ENCODE results near the gene SNRPD1. TPM values are rescaled to one million over a fixed set of nuclear protein-coding genes. Genes with fewer than 3 reads are reported as not detected.
"Not testable (repeated sequence)": the region's sequence is repeated elsewhere in the genome, so short reads cannot be mapped to it uniquely, and the experiment has no call there.

Gene SNRPD1
- total RNA-seq (2014; rRNA removed; shearing (Covaris generic); ENCODE audit: low replicate concordance), result 20.4 and 44.3 TPM in 2 replicates

DNA sequence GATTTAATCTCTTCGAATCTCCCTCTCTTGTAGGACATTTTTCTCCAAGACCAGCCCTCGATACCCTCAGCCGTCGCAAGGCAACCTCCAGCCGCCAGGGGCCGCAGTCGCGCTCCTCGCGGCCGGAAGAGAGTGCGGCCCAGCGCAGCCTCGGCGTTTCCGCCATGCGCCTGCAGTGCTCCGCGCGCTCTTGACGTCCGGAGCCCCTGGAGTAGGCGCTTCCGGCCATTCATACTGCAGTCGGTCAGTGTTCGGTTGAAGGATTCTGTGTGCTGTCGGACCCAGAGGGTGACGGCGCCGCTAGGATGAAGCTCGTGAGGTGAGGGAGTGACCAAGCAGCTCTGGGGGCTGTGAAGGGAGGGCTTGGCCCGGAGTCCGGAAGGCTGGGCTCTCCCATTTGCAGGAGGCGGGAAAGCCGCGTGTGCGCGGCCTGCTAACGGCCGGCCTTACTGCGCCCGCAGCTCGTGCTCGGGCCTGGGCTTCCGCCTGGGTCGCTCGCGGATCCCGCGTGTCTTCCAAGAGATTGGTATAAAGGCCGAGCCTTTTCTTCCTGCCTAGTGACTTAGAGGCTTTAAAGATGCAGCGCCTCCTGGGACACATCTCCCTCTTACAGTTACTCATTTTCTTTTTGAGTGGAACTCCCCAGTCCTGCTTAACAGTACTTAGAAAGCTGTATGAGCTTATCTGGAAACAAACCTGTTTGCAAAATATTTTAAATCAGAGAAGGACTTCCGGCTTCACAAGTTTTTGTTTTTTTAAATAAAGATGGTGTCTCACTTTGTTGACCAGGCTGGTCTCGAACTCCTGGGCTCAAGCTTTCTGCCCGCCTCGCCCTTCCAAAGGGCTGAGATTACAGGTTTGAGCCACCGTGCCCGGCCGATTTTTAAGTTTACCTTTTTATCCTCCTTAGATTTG, at the start of gene SNRPD1:
TSS of gene SNRPD1 (plus strand) at position 190 of the 915 bp plus-strand sequence. CDS start at position 306, 116 bp downstream.
- H3K27ac ChIP-seq (ENCODE audit: low read length), result peak within 1 kb of the TSS; percentile 84
- H3K9ac ChIP-seq (ENCODE audit: low read length), result peak within 1 kb of the TSS; percentile 94
- DNase-seq, result peak; percentile 97
- peaks cover 20% of the 10 kb centered on the region for H3K36me3 ChIP-seq (ENCODE audit: insufficient read depth, low read length)
- no peaks in the 10 kb centered on the region for H3K27me3 ChIP-seq (ENCODE audit: low read length)
- H4K20me1 ChIP-seq (ENCODE audit: insufficient read depth, low read depth, low read length), result peaks cover 26% of the 10 kb centered on the region
- H3K4me1 ChIP-seq (ENCODE audit: low read length), result peaks cover 20% of the 10 kb centered on the region
- H3K9me2 ChIP-seq (replicated peaks; ENCODE audit: insufficient read depth, low read length), result no peaks in the 10 kb centered on the region
- peak within 1 kb of the TSS; percentile 75 for H3K4me2 ChIP-seq (ENCODE audit: low read depth, low read length, poor library complexity, severe bottlenecking)
- H3K9me3 ChIP-seq (ENCODE audit: low read length), result no peaks in the 10 kb centered on the region
- peak within 1 kb of the TSS; percentile 84 for H3K4me3 ChIP-seq (ENCODE audit: low read length)
- peak within 1 kb of the TSS; percentile 53; the same call in 1 of the 2 replicates for H2AFZ ChIP-seq (ENCODE audit: low read length)
- H3K79me2 ChIP-seq (ENCODE audit: low read length), result peaks cover 53% of the 10 kb centered on the region

DNA sequence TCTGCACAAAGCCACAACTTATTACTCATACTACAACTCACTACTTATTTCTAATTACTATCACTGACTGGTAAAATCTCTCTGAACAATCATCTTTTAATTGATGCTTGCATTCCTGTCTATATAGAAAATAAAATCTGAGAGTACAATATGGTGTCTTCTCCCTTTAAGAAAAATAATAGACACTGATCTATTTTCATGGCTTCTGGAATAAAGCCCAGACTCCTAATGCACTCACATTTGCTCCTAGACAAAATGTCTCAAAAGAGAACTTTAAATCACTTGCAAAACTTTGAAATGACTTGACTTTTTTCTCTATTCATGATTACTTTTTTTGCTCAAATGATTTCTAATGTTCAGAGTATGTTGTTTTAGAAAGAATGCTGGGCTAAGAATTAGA, 40.3 kb upstream of the SNRPD1 start:
- no peaks in the 10 kb centered on the region for H4K20me1 ChIP-seq (ENCODE audit: insufficient read depth, low read depth, low read length)
- H3K9me3 ChIP-seq (ENCODE audit: low read length), result no peaks in the 10 kb centered on the region
- H3K36me3 ChIP-seq (ENCODE audit: insufficient read depth, low read length), result peaks cover 54% of the 10 kb centered on the region
- DNase-seq, result no peak
- no peak overlapping the region for H2AFZ ChIP-seq (ENCODE audit: low read length)
- no peaks in the 10 kb centered on the region for H3K27me3 ChIP-seq (ENCODE audit: low read length)
- H3K79me2 ChIP-seq (ENCODE audit: low read length), result peaks cover 44% of the 10 kb centered on the region
- no peaks in the 10 kb centered on the region for H3K9me2 ChIP-seq (replicated peaks; ENCODE audit: insufficient read depth, low read length)
- H3K27ac ChIP-seq (ENCODE audit: low read length), result no peak overlapping the region
- H3K4me2 ChIP-seq (ENCODE audit: low read depth, low read length, poor library complexity, severe bottlenecking), result no peak overlapping the region
- H3K4me1 ChIP-seq (ENCODE audit: low read length), result no peaks in the 10 kb centered on the region
- no peak overlapping the region for H3K4me3 ChIP-seq (ENCODE audit: low read length)
- no peak overlapping the region for H3K9ac ChIP-seq (ENCODE audit: low read length)

DNA sequence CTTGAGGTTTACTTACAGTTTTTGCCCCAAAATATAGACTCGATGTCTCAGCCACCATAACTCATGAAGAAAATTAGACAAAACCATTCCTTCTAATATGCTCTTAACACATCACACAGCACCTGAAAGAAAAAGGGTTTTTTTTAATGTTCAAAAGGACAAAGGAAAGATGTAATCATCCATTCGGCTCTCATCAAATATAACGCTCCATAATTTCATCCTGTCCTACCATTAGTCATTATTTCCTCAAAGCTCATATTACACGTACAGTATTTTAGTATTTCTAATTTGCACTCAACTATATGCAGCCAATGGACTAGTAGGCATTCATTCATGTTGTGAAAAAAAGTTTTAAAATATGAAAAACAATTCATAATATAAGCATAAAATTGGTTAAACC, 36.5 kb upstream of the SNRPD1 start:
- no peaks in the 10 kb centered on the region for H3K27me3 ChIP-seq (ENCODE audit: low read length)
- H2AFZ ChIP-seq (ENCODE audit: low read length), result no peak overlapping the region
- no peak for DNase-seq
- no peaks in the 10 kb centered on the region for H3K9me3 ChIP-seq (ENCODE audit: low read length)
- no peak overlapping the region for H3K9ac ChIP-seq (ENCODE audit: low read length)
- no peak overlapping the region for H3K27ac ChIP-seq (ENCODE audit: low read length)
- peaks cover 53% of the 10 kb centered on the region for H3K79me2 ChIP-seq (ENCODE audit: low read length)
- H3K4me1 ChIP-seq (ENCODE audit: low read length), result no peaks in the 10 kb centered on the region
- no peak overlapping the region for H3K4me3 ChIP-seq (ENCODE audit: low read length)
- H3K4me2 ChIP-seq (ENCODE audit: low read depth, low read length, poor library complexity, severe bottlenecking), result no peak overlapping the region
- peaks cover 53% of the 10 kb centered on the region for H3K36me3 ChIP-seq (ENCODE audit: insufficient read depth, low read length)
- 0 out of 2 replicates have a peak, but pooled peaks cover 3% of the 10 kb centered on the region for H4K20me1 ChIP-seq (ENCODE audit: insufficient read depth, low read depth, low read length)
- no peaks in the 10 kb centered on the region for H3K9me2 ChIP-seq (replicated peaks; ENCODE audit: insufficient read depth, low read length)

DNA sequence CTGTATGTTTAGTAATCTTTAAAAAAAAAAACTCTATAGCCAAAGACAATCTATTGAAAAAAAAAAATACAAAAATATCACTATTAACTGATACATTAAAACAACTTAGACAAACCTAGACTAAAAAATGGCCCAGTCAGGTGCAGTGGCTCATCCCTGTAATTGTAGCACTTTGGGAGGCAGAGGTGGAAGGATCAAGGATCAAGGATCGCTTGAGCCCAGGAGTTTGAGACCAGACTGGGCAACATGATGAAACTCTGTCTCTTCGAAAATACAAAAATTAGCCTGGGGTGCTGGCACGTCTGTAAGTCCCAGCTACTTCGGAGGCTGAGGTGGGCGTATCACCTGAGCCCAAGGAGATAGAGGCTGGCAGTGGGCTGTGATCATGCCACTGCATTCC, 27.7 kb upstream of the SNRPD1 start:
- DNase-seq, result no peak
- Histone ChIP-seq H3K4me3 (ENCODE audit: low read length) (no peak overlapping the region), H3K4me1 (ENCODE audit: low read length) (no peaks in the 10 kb centered on the region), H2AFZ (ENCODE audit: low read length) (no peak overlapping the region), H4K20me1 (ENCODE audit: insufficient read depth, low read depth, low read length) (peaks cover 8% of the 10 kb centered on the region; the same call in 1 of the 2 replicates), H3K79me2 (ENCODE audit: low read length) (peaks cover 93% of the 10 kb centered on the region), H3K4me2 (ENCODE audit: low read depth, low read length, poor library complexity, severe bottlenecking) (no peak overlapping the region), H3K27me3 (ENCODE audit: low read length) (no peaks in the 10 kb centered on the region), H3K9me3 (ENCODE audit: low read length) (no peaks in the 10 kb centered on the region), H3K9me2 (replicated peaks; ENCODE audit: insufficient read depth, low read length) (no peaks in the 10 kb centered on the region), H3K27ac (ENCODE audit: low read length) (no peak overlapping the region), H3K36me3 (ENCODE audit: insufficient read depth, low read length) (peaks cover 14% of the 10 kb centered on the region; the same call in 1 of the 2 replicates), H3K9ac (ENCODE audit: low read length) (no peak overlapping the region)

DNA sequence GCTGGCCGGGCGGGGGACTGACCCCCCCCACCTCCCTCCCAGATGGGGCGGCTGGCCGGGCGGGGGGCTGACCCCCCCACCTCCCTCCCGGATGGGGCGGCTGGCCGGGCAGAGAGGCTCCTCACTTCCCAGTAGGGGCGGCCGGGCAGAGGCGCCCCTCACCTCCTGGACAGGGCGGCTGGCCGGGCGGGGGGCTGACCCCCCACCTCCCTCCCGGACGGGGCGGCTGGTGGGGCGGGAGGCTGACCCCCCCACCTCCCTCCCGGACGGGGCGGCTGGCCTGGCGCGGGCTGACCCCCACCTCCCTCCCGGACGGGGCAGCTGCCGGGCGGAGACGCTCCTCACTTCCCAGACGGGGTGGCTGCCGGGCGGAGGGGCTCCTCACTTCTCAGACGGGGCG, 19.8 kb upstream of the SNRPD1 start:
- DNase-seq; H3K27me3 ChIP-seq (ENCODE audit: low read length); H3K4me1 ChIP-seq (ENCODE audit: low read length); H3K9me2 ChIP-seq (replicated peaks; ENCODE audit: insufficient read depth, low read length); H2AFZ ChIP-seq (ENCODE audit: low read length); H4K20me1 ChIP-seq (ENCODE audit: insufficient read depth, low read depth, low read length); H3K4me2 ChIP-seq (ENCODE audit: low read depth, low read length, poor library complexity, severe bottlenecking); H3K27ac ChIP-seq (ENCODE audit: low read length); H3K9ac ChIP-seq (ENCODE audit: low read length); H3K4me3 ChIP-seq (ENCODE audit: low read length); H3K9me3 ChIP-seq (ENCODE audit: low read length): not testable (repeated sequence)
- Histone ChIP-seq H3K36me3 (ENCODE audit: insufficient read depth, low read length) (peaks cover 19% of the 10 kb centered on the region), H3K79me2 (ENCODE audit: low read length) (peaks cover 78% of the 10 kb centered on the region)

DNA sequence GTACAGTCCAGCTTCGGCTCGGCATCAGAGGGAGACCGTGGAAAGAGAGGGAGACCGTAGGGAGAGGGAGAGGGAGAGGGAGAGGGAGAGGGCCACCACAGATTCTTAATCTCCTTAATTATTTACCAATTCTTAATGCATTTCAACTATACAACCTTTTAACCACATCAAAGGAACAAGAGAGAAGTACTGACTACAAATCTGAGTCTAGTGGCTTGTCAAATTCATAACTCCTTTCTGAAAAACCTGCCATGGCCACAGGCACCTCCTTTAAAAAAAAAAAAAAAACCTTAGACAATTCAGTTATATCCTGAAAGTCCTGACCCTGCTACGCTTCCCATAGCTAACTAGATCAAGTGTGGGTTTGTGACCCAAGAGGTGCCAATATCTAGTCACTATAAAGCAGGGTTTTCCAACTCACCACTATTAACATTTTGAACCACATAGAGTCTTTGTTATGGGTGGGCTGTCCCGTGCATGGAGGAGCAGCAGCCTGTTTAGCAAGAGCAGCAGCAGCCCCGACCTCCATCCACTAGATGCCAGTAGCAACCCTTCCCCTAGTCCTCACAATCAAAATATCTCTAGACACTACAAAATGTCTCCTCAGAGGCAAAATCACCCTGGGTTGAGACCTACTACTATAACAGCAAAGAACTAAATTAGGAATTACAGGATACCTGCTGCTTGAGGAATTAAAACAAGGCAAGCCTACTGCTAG, 18.4 kb upstream of the SNRPD1 start:
- Histone ChIP-seq H3K79me2 (ENCODE audit: low read length) (peaks cover 78% of the 10 kb centered on the region), H3K9me2 (replicated peaks; ENCODE audit: insufficient read depth, low read length) (no peaks in the 10 kb centered on the region), H4K20me1 (ENCODE audit: insufficient read depth, low read depth, low read length) (peaks cover 3% of the 10 kb centered on the region; the same call in 1 of the 2 replicates), H3K4me1 (ENCODE audit: low read length) (peaks cover 15% of the 10 kb centered on the region), H3K9ac (ENCODE audit: low read length) (no peak overlapping the region), H3K27me3 (ENCODE audit: low read length) (no peaks in the 10 kb centered on the region), H3K36me3 (ENCODE audit: insufficient read depth, low read length) (peaks cover 24% of the 10 kb centered on the region), H3K4me3 (ENCODE audit: low read length) (no peak overlapping the region), H3K27ac (ENCODE audit: low read length) (no peak overlapping the region), H3K4me2 (ENCODE audit: low read depth, low read length, poor library complexity, severe bottlenecking) (no peak overlapping the region), H3K9me3 (ENCODE audit: low read length) (no peaks in the 10 kb centered on the region; the same call in 1 of the 2 replicates), H2AFZ (ENCODE audit: low read length) (no peak overlapping the region)
- DNase-seq, result no peak

DNA sequence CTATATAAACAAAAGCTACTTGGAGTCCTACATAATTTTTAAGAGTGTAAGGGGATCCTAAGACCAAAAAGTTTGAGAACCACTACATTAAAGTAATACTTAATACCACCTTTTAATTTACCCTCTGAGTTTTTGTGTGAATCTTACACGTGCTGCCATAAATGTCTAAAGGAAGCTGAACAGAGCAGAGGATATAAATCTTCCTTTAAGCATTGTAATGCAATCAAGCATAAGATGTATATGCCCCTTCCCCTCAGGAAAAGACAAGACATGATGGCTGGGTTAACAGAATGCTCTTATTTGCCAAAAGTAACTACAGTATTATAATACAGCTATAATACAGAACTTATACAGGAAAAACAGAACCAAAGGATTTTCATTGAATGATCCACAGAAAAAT, 14.5 kb upstream of the SNRPD1 start:
- peaks cover 21% of the 10 kb centered on the region for H3K4me1 ChIP-seq (ENCODE audit: low read length)
- H3K27ac ChIP-seq (ENCODE audit: low read length), result no peak overlapping the region
- H3K9me2 ChIP-seq (replicated peaks; ENCODE audit: insufficient read depth, low read length), result no peaks in the 10 kb centered on the region
- H3K9ac ChIP-seq (ENCODE audit: low read length), result no peak overlapping the region; the same call in 1 of the 2 replicates
- H3K4me2 ChIP-seq (ENCODE audit: low read depth, low read length, poor library complexity, severe bottlenecking), result peak overlapping the region; percentile 84
- H3K27me3 ChIP-seq (ENCODE audit: low read length), result no peaks in the 10 kb centered on the region
- H4K20me1 ChIP-seq (ENCODE audit: insufficient read depth, low read depth, low read length), result no peaks in the 10 kb centered on the region; the same call in 1 of the 2 replicates
- no peaks in the 10 kb centered on the region; the same call in 1 of the 2 replicates for H3K9me3 ChIP-seq (ENCODE audit: low read length)
- H3K36me3 ChIP-seq (ENCODE audit: insufficient read depth, low read length), result peaks cover 22% of the 10 kb centered on the region
- H2AFZ ChIP-seq (ENCODE audit: low read length), result no peak overlapping the region
- H3K79me2 ChIP-seq (ENCODE audit: low read length), result peaks cover 65% of the 10 kb centered on the region
- no peak for DNase-seq
- H3K4me3 ChIP-seq (ENCODE audit: low read length), result peak overlapping the region; percentile 86

All from Karpas-422 (cell line).